RWPE1 (cell line): ENCODE data around the gene THSD4.
"Not testable (repeated sequence)": the region's sequence is repeated elsewhere in the genome, so short reads cannot be mapped to it uniquely, and the experiment has no call there.

Experiments
- CTCF ChIA-PET: fragments of 350-600 bp; sonication (Branson Sonifier 250); formaldehyde crosslinking; extraction: SDS; loops from one replicate; lab custom pipeline; 2021; lab: Yijun Ruan, JAX
- POLR2A ChIA-PET: fragments of 400-600 bp; formaldehyde crosslinking; extraction: SDS; loops from one replicate; lab custom pipeline; 2020; ENCODE audit warnings: antibody characterized with exemption; ENCODE audit not compliant: low non-redundant PET; lab: Yijun Ruan, JAX
- DNase-seq: peaks from one replicate; pipeline ENCODE4 v3.0.0; 2012; ENCODE audit warnings: low spot score
- H3K27ac ChIP-seq: fragments of 450-650 bp; 2 replicates; pipeline ENCODE4 v1.5.1; 2017
- TF ChIP-seq, protein P1 (sequence below): fragments of 450-650 bp; conservative IDR thresholded peaks from 2 replicates; pipeline ENCODE4 v1.5.1; 2017; ENCODE audit warnings: low read depth, mild to moderate bottlenecking

Gene THSD4

DNA sequence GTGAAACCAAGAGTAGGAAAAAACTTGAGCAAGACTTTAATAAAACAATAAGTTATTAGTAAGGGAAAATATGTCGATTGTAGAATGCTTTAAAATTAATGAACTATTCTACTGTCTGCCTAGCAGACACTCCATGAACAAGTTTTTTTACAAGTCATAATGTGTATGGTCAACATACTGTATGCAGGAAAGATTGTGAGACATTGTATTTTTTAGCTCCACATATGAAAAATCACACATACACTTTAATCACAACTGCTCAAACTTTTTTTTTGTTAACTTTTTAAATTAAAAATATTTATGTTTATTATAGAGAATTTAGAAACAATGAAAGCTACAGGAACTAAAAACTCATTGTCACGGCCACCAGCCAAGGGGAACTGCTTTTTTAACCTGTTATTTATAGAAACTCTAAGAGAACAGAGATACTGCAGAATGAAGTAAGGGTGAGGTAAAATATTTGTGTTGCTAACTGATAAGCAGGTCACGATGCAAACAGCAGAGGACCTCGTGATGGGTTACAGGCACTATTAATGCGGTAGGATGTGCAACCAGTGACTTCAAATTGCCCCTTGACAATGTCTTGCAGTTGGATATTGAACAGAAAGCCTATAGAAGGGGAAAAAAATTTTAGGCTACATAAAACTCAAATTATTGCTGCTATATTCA is 53.0 kb downstream of the THSD4 start:
- no peak overlapping the region for H3K27ac ChIP-seq
- DNase-seq: no peak
- ChIA-PET POLR2A (no interaction called here), CTCF (interaction anchor here (0.8 kb wide), 1 partner anchor 59 kb away, joined by 4 read pairs; no protein-coding TSS in a partner anchor)
- TF ChIP-seq, protein P1, sequence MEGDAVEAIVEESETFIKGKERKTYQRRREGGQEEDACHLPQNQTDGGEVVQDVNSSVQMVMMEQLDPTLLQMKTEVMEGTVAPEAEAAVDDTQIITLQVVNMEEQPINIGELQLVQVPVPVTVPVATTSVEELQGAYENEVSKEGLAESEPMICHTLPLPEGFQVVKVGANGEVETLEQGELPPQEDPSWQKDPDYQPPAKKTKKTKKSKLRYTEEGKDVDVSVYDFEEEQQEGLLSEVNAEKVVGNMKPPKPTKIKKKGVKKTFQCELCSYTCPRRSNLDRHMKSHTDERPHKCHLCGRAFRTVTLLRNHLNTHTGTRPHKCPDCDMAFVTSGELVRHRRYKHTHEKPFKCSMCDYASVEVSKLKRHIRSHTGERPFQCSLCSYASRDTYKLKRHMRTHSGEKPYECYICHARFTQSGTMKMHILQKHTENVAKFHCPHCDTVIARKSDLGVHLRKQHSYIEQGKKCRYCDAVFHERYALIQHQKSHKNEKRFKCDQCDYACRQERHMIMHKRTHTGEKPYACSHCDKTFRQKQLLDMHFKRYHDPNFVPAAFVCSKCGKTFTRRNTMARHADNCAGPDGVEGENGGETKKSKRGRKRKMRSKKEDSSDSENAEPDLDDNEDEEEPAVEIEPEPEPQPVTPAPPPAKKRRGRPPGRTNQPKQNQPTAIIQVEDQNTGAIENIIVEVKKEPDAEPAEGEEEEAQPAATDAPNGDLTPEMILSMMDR: no peak

DNA sequence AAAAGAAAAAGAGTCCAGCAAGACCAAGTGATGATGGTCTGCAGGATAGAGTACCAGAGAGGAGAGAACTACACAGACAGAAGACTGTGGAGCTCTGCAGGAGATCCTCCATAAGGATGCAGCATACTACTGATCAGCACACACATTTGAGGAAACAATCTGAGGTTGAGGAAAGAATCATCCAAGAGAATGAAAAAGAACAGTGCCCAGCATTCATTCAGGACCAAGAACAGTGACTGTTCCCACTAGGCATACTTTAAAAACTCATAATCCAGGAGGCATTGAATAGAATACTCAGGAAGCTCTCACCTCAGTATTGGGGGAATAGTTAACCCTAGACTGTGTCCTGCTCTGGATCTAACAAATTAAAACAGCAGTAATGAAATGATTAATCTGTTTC is 54.9 kb downstream of the THSD4 start:
- H3K27ac ChIP-seq: no peak overlapping the region
- POLR2A ChIA-PET: no interaction called here
- TF ChIP-seq, protein P1: no peak
- CTCF ChIA-PET: no interaction called here
- no peak for DNase-seq

GRCh38 chr15:71171195-71171594 is 55.9 kb downstream of the THSD4 start:
- CTCF ChIA-PET: interaction anchor here (0.6 kb wide), 1 partner anchor 60 kb away, joined by 3 read pairs; no protein-coding TSS in a partner anchor
- POLR2A ChIA-PET: no interaction called here

DNA sequence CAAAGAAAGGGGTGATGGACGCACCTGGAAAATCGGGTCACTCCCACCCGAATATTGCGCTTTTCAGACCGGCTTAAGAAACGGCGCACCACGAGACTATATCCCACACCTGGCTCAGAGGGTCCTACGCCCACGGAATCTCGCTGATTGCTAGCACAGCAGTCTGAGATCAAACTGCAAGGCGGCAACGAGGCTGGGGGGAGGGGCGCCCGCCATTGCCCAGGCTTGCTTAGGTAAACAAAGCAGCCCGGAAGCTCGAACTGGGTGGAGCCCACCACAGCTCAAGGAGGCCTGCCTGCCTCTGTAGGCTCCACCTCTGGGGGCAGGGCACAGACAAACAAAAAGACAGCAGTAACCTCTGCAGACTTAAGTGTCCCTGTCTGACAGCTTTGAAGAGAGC is 59.1 kb downstream of the THSD4 start:
- CTCF ChIA-PET: not testable (repeated sequence)

More at GRCh38 chr15:71171195-71171594, 55.9 kb downstream of the THSD4 start:
- no peak for DNase-seq
- TF ChIP-seq, protein P1: no peak
- H3K27ac ChIP-seq: no peak overlapping the region

DNA sequence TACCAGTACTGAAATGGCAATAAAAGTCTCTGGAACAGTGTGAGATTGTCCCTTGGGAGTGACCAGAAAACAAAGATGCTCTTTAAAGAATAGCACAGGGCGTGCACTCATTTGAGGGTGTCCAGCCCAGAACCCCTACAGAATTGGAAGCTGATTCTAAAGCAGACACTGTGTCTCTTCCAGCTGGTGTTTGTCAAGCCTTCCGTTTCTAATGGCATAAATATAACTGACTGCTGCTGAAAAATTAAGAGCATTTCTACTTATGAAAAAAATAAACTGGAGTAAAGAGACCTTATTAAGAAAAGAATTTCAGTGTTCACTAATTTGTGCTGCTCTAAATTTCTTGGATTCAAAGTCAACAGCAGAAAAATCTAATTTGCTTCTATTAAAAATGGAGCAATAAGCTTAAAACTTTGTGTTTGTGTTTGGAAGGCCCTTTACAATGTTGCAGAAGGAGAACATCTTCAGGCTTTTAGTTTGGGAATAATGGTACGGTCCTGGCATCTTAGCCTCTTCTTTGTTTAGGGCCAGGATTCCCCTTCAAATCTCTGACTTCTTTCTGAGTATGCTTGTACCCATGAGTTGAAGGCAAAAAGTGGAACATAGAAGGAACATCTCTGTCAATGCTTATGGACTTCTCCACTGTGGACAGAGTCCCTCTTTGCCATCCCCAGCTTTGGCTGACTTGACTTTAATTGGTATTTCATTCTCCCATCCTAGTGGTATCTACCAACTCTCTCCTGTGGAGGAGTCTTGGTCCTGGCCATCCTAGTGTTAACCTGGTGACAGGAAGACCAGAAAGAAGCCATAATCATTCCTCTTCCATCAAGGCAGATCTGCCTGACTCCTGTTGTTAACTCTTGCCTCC is 65.9 kb downstream of the THSD4 start:
- DNase-seq: no peak
- CTCF ChIA-PET: no interaction called here
- POLR2A ChIA-PET: no interaction called here
- TF ChIP-seq, protein P1: no peak
- no peak overlapping the region for H3K27ac ChIP-seq

More for the DNA sequence above, 59.1 kb downstream of the THSD4 start:
- POLR2A ChIA-PET, H3K27ac ChIP-seq, DNase-seq: not testable (repeated sequence)

DNA sequence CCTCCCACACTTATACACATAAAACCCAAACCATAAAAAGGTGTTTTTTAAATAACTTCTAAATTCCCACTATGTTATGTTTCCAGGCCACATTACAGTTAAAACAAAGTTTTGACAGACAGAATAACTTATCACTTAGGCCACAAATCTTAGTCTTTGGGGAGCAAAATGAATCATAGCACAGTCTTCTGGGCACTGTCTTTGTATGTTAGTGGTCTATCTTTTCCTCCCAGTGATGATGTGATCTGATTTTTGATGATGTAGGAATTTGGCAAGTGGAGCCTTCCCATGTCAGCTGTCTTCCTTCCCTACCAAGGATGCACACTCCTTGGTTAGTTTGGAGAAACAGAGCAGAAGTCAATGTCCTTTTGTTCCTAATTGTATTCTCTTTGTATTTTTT is 67.3 kb downstream of the THSD4 start:
- ChIA-PET CTCF (no interaction called here), POLR2A (no interaction called here)
- H3K27ac ChIP-seq: no peak overlapping the region
- TF ChIP-seq, protein P1: no peak
- no peak for DNase-seq

GRCh38 chr15:71183063-71183462 is 67.8 kb downstream of the THSD4 start:
- no peak overlapping the region for H3K27ac ChIP-seq
- ChIA-PET POLR2A (no interaction called here), CTCF (no interaction called here)
- TF ChIP-seq, protein P1: no peak
- no peak for DNase-seq
